ENCODE measurements around the gene COQ10B.

GRCh38 chr2:197431858-197432257 is 21.5 kb upstream of the COQ10B start:
- TF ChIP-seq CTCF (IDR thresholded peaks at IDR 0.05) (no peak), POLR2A (IDR thresholded peaks at IDR 0.05) (no peak)
